Keratinocyte (primary cell): ENCODE measurements around the gene CYP4F8.

Experiments used
- CTCF ChIP-seq, 3 experiments: IDR thresholded peaks in 1 of 3; conservative IDR thresholded peaks in 1 of 3; optimal IDR thresholded peaks in 1 of 3; 2 replicates in 2 of 3; 3 replicates in 1 of 3; pipeline versions ENCODE3 to v1.5.1; 2011; ENCODE audit warnings: low read length in 3 of 3, mild to moderate bottlenecking in 3 of 3, moderate library complexity in 2 of 3, control low read depth in 1 of 3, inconsistent platforms in 1 of 3; ENCODE audit not compliant: insufficient read depth in 2 of 3; ENCODE audit errors: extremely low read depth in 1 of 3
- EZH2 ChIP-seq: IDR thresholded peaks from one replicate; pipeline ENCODE4 v1.6.1; 2012; ENCODE audit warnings: inconsistent platforms, mild to moderate bottlenecking, low read length, moderate library complexity

GRCh38 chr19:15634105-15634504, 19.1 kb downstream of the CYP4F8 start:
- TF ChIP-seq CTCF (optimal IDR thresholded peaks at IDR 0.05 in 1 of 3, IDR thresholded peaks at IDR 0.05 in 1 of 3, conservative IDR thresholded peaks at IDR 0.05 in 1 of 3; ENCODE audit: extremely low read depth in 1 of 3, insufficient read depth in 2 of 3, low read length in 3 of 3) (no peak), EZH2 (no peak)
